H1 (cell line): Measurements from ENCODE around the gene MTMR4. TPM values are rescaled to one million over a fixed set of nuclear protein-coding genes. Genes with fewer than 3 reads are reported as not detected.

ENCODE experiments used
- CTCF ChIA-PET: fragments of 300-600 bp; sonication (Branson Sonifier 250); formaldehyde crosslinking; loops from one replicate; lab custom pipeline; 2021; ENCODE audit not compliant: partially characterized antibody; lab: Charles Lee
- POLR2A ChIA-PET: fragments of 300-600 bp; sonication (Branson Sonifier 250); formaldehyde crosslinking; loops from one replicate; lab custom pipeline; 2021; ENCODE audit warnings: inconsistent platforms; ENCODE audit not compliant: partially characterized antibody; lab: Charles Lee
- DNase-seq, 2 experiments: peaks; one replicate each; pipeline versions ENCODE4 v3.0.0 to v3.0.0-alpha.2; 2010 to 2022; ENCODE audit warnings: low spot score in 2 of 2, low read depth in 1 of 2, mixed read lengths in 1 of 2
- FAIRE-seq: peaks from 2 replicates; lab custom pipeline; 2011; peaks lifted over from hg19 to GRCh38; lab: Jason Lieb, UNC
- H2AFZ ChIP-seq: 2 replicates; pipeline ENCODE4 v1.8.1; 2012; ENCODE audit warnings: low read length, inconsistent platforms
- H2AK5ac ChIP-seq: 2 replicates; pipeline ENCODE4 v1.6.1; 2013; ENCODE audit warnings: low read depth, low read length
- H2BK120ac ChIP-seq: replicated peaks from 2 replicates; pipeline ENCODE3; 2013; ENCODE audit warnings: low read depth, low read length, inconsistent platforms
- H2BK12ac ChIP-seq: 2 replicates; pipeline ENCODE4 v1.6.1; 2013; ENCODE audit warnings: low read depth, low read length
- H2BK15ac ChIP-seq: 2 replicates; pipeline ENCODE4 v1.6.1; 2013; ENCODE audit warnings: low read length
- H2BK20ac ChIP-seq: 2 replicates; pipeline ENCODE4 v1.6.1; 2013; ENCODE audit warnings: low read length
- H2BK5ac ChIP-seq: 2 replicates; pipeline ENCODE4 v1.6.1; 2013; ENCODE audit warnings: low read depth, low read length
- H3K14ac ChIP-seq: 2 replicates; pipeline ENCODE4 v1.6.1; 2013; ENCODE audit warnings: inconsistent platforms; ENCODE audit not compliant: insufficient read length
- H3K18ac ChIP-seq: 2 replicates; pipeline ENCODE4 v1.6.1; 2013; ENCODE audit warnings: low read length; ENCODE audit errors: extremely low read depth
- H3K23ac ChIP-seq: 2 replicates; pipeline ENCODE4 v1.6.1; 2013; ENCODE audit warnings: inconsistent platforms; ENCODE audit not compliant: insufficient read length
- H3K23me2 ChIP-seq: 2 replicates; pipeline ENCODE4 v1.6.1; 2013; ENCODE audit warnings: low read depth, low read length
- H3K27ac ChIP-seq: 2 replicates; pipeline ENCODE4 v1.6.1; 2011; ENCODE audit warnings: low read depth, low read length, inconsistent platforms
- H3K27me3 ChIP-seq, 4 experiments: replicated peaks in 1 of 4; 1 replicate in 1 of 4; 2 replicates in 3 of 4; pipeline versions ENCODE4 v1.6.1 to v1.8.1; 2011 to 2013; ENCODE audit warnings: low read length in 3 of 4, mild to moderate bottlenecking in 3 of 4, inconsistent platforms in 2 of 4, mixed read lengths in 2 of 4, moderate library complexity in 1 of 4; ENCODE audit not compliant: control insufficient read depth in 3 of 4, insufficient read depth in 3 of 4; ENCODE audit errors: extremely low read depth in 1 of 4
- H3K36me3 ChIP-seq, 4 experiments: 2 replicates each; pipeline versions ENCODE4 v1.6.1 to v1.8.1; 2011 to 2013; ENCODE audit warnings: mild to moderate bottlenecking in 4 of 4, low read length in 3 of 4, moderate library complexity in 2 of 4, control low read depth in 1 of 4, inconsistent platforms in 1 of 4; ENCODE audit not compliant: insufficient read depth in 4 of 4, control insufficient read depth in 2 of 4
- H3K4ac ChIP-seq: replicated peaks from 2 replicates; pipeline ENCODE3; 2013; ENCODE audit warnings: low read length, low read depth, mixed read lengths, inconsistent platforms; ENCODE audit not compliant: insufficient read length
- H3K4me1 ChIP-seq, 4 experiments: replicated peaks in 1 of 4; 1 replicate in 1 of 4; 2 replicates in 3 of 4; pipeline versions ENCODE4 v1.6.1 to v1.8.1; 2011 to 2013; ENCODE audit warnings: low read length in 3 of 4, inconsistent platforms in 2 of 4, mixed read lengths in 1 of 4; ENCODE audit not compliant: insufficient read depth in 4 of 4, control insufficient read depth in 3 of 4
- H3K4me2 ChIP-seq, 2 experiments: 2 replicates each; pipeline versions ENCODE4 v1.6.1 to v1.8.1; 2011 to 2013; ENCODE audit warnings: low read depth in 2 of 2, low read length in 2 of 2, control low read depth in 1 of 2, inconsistent platforms in 1 of 2, mild to moderate bottlenecking in 1 of 2; ENCODE audit not compliant: insufficient read depth in 1 of 2
- H3K4me3 ChIP-seq, 4 experiments: fragments of 200-600, 300-600 bp in 1 of 4; sonication (generic), shearing (Covaris generic), sonication (Bioruptor Twin) in 1 of 4; 2 replicates each; pipeline versions ENCODE4 v1.5.1 to v1.8.1; 2011 to 2016; ENCODE audit warnings: low read length in 4 of 4, low read depth in 3 of 4, control low read depth in 2 of 4, inconsistent platforms in 2 of 4, mild to moderate bottlenecking in 2 of 4, mixed read lengths in 1 of 4, moderate library complexity in 1 of 4; ENCODE audit not compliant: insufficient read depth in 2 of 4; ENCODE audit errors: extremely low read depth in 1 of 4
- H3K56ac ChIP-seq: replicated peaks from 2 replicates; pipeline ENCODE3; 2013; ENCODE audit warnings: low read depth, mild to moderate bottlenecking, mixed read lengths, low read length, inconsistent platforms; ENCODE audit not compliant: insufficient read length
- H3K79me1 ChIP-seq: 2 replicates; pipeline ENCODE4 v1.6.1; 2013; ENCODE audit warnings: low read depth, low read length, control low read depth
- H3K79me2 ChIP-seq, 2 experiments: 2 replicates each; pipeline versions ENCODE4 v1.6.1 to v1.8.1; 2012 to 2013; ENCODE audit warnings: low read length in 2 of 2, mild to moderate bottlenecking in 2 of 2, inconsistent platforms in 1 of 2; ENCODE audit not compliant: insufficient read depth in 2 of 2, control insufficient read depth in 1 of 2
- H3K9ac ChIP-seq, 4 experiments: replicated peaks in 1 of 4; 1 replicate in 1 of 4; 2 replicates in 3 of 4; pipeline versions ENCODE4 v1.6.1 to v1.8.1; 2011 to 2013; ENCODE audit warnings: low read depth in 3 of 4, low read length in 3 of 4, control low read depth in 2 of 4, mild to moderate bottlenecking in 2 of 4, moderate library complexity in 2 of 4, inconsistent platforms in 1 of 4; ENCODE audit errors: extremely low read depth in 1 of 4
- H3K9me3 ChIP-seq, 2 experiments: 2 replicates each; pipeline versions ENCODE4 v1.6.1 to v1.8.1; 2012 to 2013; ENCODE audit warnings: mild to moderate bottlenecking in 2 of 2, moderate library complexity in 2 of 2, control low read depth in 1 of 2, inconsistent platforms in 1 of 2, low read depth in 1 of 2, low read length in 1 of 2, mixed read lengths in 1 of 2; ENCODE audit not compliant: insufficient read depth in 2 of 2
- H4K20me1 ChIP-seq, 2 experiments: replicated peaks in 1 of 2; 2 replicates each; pipeline versions ENCODE3 to v1.8.1; 2011 to 2013; ENCODE audit warnings: inconsistent platforms in 2 of 2, low read length in 2 of 2, mild to moderate bottlenecking in 1 of 2; ENCODE audit not compliant: insufficient read depth in 2 of 2, control insufficient read depth in 1 of 2
- H4K5ac ChIP-seq: 2 replicates; pipeline ENCODE4 v1.6.1; 2013; ENCODE audit warnings: low read length, low read depth, mixed read lengths, inconsistent platforms; ENCODE audit not compliant: insufficient read length
- H4K8ac ChIP-seq: 2 replicates; pipeline ENCODE4 v1.8.0; 2013; ENCODE audit warnings: mild to moderate bottlenecking, moderate library complexity, low read length, inconsistent platforms; ENCODE audit not compliant: insufficient read depth; ENCODE audit errors: extremely low read depth
- H4K91ac ChIP-seq: replicated peaks from 2 replicates; pipeline ENCODE3; 2013; ENCODE audit warnings: low read length, mixed read lengths, inconsistent platforms; ENCODE audit not compliant: insufficient read length
- CEBPB ChIP-seq: IDR thresholded peaks from 2 replicates; pipeline ENCODE4 v1.6.1; 2012; ENCODE audit warnings: low read depth, low read length
- CHD2 ChIP-seq: IDR thresholded peaks from 2 replicates; pipeline ENCODE4 v1.6.1; 2012; ENCODE audit warnings: low read length, improper control_type of control experiment
- CTCF ChIP-seq, 3 experiments: IDR thresholded peaks; 1 replicate in 2 of 3; 2 replicates in 1 of 3; pipeline versions ENCODE4 v1.5.1 to v1.6.1; 2011; ENCODE audit warnings: low read length in 3 of 3, mild to moderate bottlenecking in 3 of 3, inconsistent platforms in 2 of 3, low read depth in 1 of 3, moderate library complexity in 1 of 3; ENCODE audit not compliant: insufficient read depth in 1 of 3; ENCODE audit errors: control extremely low read depth in 1 of 3
- KDM1A ChIP-seq: fragments of 200-600, 300-600 bp; sonication (generic); IDR thresholded peaks from 2 replicates; pipeline ENCODE4 v1.7.1; 2016; ENCODE audit warnings: mild to moderate bottlenecking, low read length, borderline replicate concordance
- MAFK ChIP-seq: IDR thresholded peaks from 2 replicates; pipeline ENCODE4 v1.6.1; 2012; ENCODE audit warnings: low read depth, mild to moderate bottlenecking, improper control_type of control experiment, low read length
- POLR2A ChIP-seq, 2 experiments: IDR thresholded peaks; 1 replicate in 1 of 2; 2 replicates in 1 of 2; pipeline ENCODE4 v1.6.1; 2011; ENCODE audit warnings: low read depth in 2 of 2, low read length in 2 of 2, mild to moderate bottlenecking in 2 of 2; ENCODE audit errors: control extremely low read depth in 1 of 2
- SIN3A ChIP-seq, 2 experiments: IDR thresholded peaks in 1 of 2; conservative IDR thresholded peaks in 1 of 2; 2 replicates each; pipeline ENCODE4 v1.6.1; 2011 to 2012; ENCODE audit warnings: low read length in 2 of 2, improper control_type of control experiment in 1 of 2, low read depth in 1 of 2, mild to moderate bottlenecking in 1 of 2
- SIX5 ChIP-seq: IDR thresholded peaks from 2 replicates; pipeline ENCODE4 v1.6.1; 2011; ENCODE audit warnings: mild to moderate bottlenecking, low read depth, low read length
- TEAD4 ChIP-seq: IDR thresholded peaks from 2 replicates; pipeline ENCODE4 v1.6.1; 2012; ENCODE audit warnings: low read depth, low read length, inconsistent platforms, mixed read lengths
- ZNF274 ChIP-seq: IDR thresholded peaks from 2 replicates; pipeline ENCODE4 v1.7.0; 2012; ENCODE audit warnings: low read length, borderline replicate concordance; ENCODE audit errors: extremely low read depth
- WGBS, 2 experiments: shearing (Covaris generic) in 1 of 2; methylation state at CpG; one replicate each; pipeline versions ENCODE4 v1.1.6 to v1.1.7; 2013 to 2015; ENCODE audit warnings: low lambda C conversion rate in 2 of 2, mixed read lengths in 2 of 2, inconsistent platforms in 1 of 2, low coverage in 1 of 2, missing lambda C conversion rate in 1 of 2; ENCODE audit not compliant: insufficient replicate concordance in 2 of 2, insufficient coverage in 1 of 2, insufficient read length in 1 of 2; ENCODE audit errors: extremely low coverage in 1 of 2, missing lambda C conversion rate in 1 of 2; 5-methylcytosine and 5-hydroxymethylcytosine counted together
- polyA plus RNA-seq, 7 experiments: library from polyadenylated mRNA; depleted of rRNA in 3 of 7; stranded (reverse) in 5 of 7; unstranded in 2 of 7; fragments of >200 nt in 5 of 7; fragments of 200-250 nt in 2 of 7; gene quantifications; 1 replicate in 5 of 7; 2 replicates in 1 of 7; 4 replicates in 1 of 7; pipeline versions ENCODE4 v1.2.1 to v1.2.3, GENCODE V29; 2011 to 2013; ENCODE audit warnings: missing spikeins in 2 of 7, mixed read lengths in 2 of 7
- total RNA-seq: library from RNA; stranded (reverse); fragmentation: NEBNext Ultra II Directional; extraction: Animal tissue kit (Norgen Biotek cat#: 25700); gene quantifications from 2 replicates; pipeline ENCODE4 v1.2.1, GENCODE V29; 2021

MTMR4 gene
- total and polyA plus RNA-seq, 2 of the 8 experiments (the other 6 are each of a cell fraction or from before 2014, with no cell fraction given), result 15.9 to 39.2 TPM

- Histone ChIP-seq H3K9me3 (no peaks in the 10 kb centered on the region), H3K4ac (no peak within 1 kb of the TSS), H4K91ac (no peak within 1 kb of the TSS), H2BK5ac (no peak within 1 kb of the TSS), H2BK15ac (no peak within 1 kb of the TSS), H3K36me3 (peaks cover 16 to 49% (median 31%) of the 10 kb centered on the region in 4 experiments), H2AK5ac (no peak within 1 kb of the TSS), H3K56ac (no peak within 1 kb of the TSS), H3K27ac (no peak within 1 kb of the TSS), H3K18ac (no peak within 1 kb of the TSS), H3K4me1 (no peaks in the 10 kb centered on the region), H2AFZ (no peak within 1 kb of the TSS), H2BK120ac (no peak within 1 kb of the TSS), H2BK12ac (no peak within 1 kb of the TSS), H3K14ac (no peak within 1 kb of the TSS), H3K23ac (no peak within 1 kb of the TSS), H4K5ac (no peak within 1 kb of the TSS), H3K23me2 (no peaks in the 10 kb centered on the region), H3K79me2 (no peaks in the 10 kb centered on the region), H3K4me3 (no peak within 1 kb of the TSS), H4K8ac (peak within 1 kb of the TSS; percentile 85), H2BK20ac (no peak within 1 kb of the TSS), H3K9ac (no peak within 1 kb of the TSS), H4K20me1 (peaks cover 0 to 2% of the 10 kb centered on the region in 2 experiments), H3K4me2 (no peak within 1 kb of the TSS; a peak in 2 of 4 replicates), H3K27me3 (no peaks in the 10 kb centered on the region), H3K79me1 (no peaks in the 10 kb centered on the region)
- CTCF ChIA-PET, result interaction anchor here (0.9 to 1.4 kb wide), 3 partner anchors 20 to 170 kb away, joined by 3 read pairs; no protein-coding TSS in a partner anchor
- DNase-seq (peak in 1 of 2 experiments; percentile 66), FAIRE-seq (no peak)
- POLR2A ChIA-PET, result interaction anchor here (0.9 to 1.1 kb wide), 2 partner anchors 12 to 27 kb away, joined by 3 read pairs; partner anchors contain the start of gene MTMR4
- WGBS, 2 experiments, result 100% methylated on average over 14 of the region's 98 CpGs; no CpG with 5 or more reads in 1 of the 2 experiments
- TF ChIP-seq ZNF274, result no peak
- TF ChIP-seq TEAD4, result no peak
- TF ChIP-seq SIN3A (conservative IDR thresholded peaks at IDR 0.05 in 1 of 2, IDR thresholded peaks at IDR 0.05 in 1 of 2; ENCODE audit: low read depth in 1 of 2, low read length in 2 of 2), result no peak
- no peak for TF ChIP-seq SIX5
- TF ChIP-seq CHD2, result no peak
- TF ChIP-seq CTCF (IDR thresholded peaks at IDR 0.05; ENCODE audit: control extremely low read depth in 1 of 3, insufficient read depth in 1 of 3, low read depth in 1 of 3, low read length in 3 of 3), result peak; percentile 4 to 36 (median 16); a peak in 3 of 4 replicates
- no peak for TF ChIP-seq KDM1A
- TF ChIP-seq MAFK, result no peak
- TF ChIP-seq POLR2A (IDR thresholded peaks at IDR 0.05; ENCODE audit: control extremely low read depth in 1 of 2, low read depth in 2 of 2, low read length in 2 of 2), result no peak
- no peak for TF ChIP-seq CEBPB
Observed at GRCh38 chr17:58487589-58488427, 26.6 kb downstream of the MTMR4 start, which contains the start of gene HSF5. TSS of gene HSF5 (minus strand) at chr17:58488408. CDS start at chr17:58488274, 134 bp downstream.
